Measurements from ENCODE around the gene USP3. TPM values are rescaled to one million over a fixed set of nuclear protein-coding genes. Genes with fewer than 3 reads are reported as not detected.

USP3 gene
- total and polyA plus RNA-seq, 9 of the 15 experiments (the other 6 are each of a cell fraction or from before 2014, with no cell fraction given) = 17.3 to 54.3 (median 34.8) TPM

GRCh38 chr15:63636518-63637061 lies 132.2 kb downstream of the USP3 start (continued):
- TF ChIP-seq ELF2 (CRISPR knock-in tag; IDR thresholded peaks at IDR 0.05) = no peak
- TF ChIP-seq CHAMP1 (IDR thresholded peaks at IDR 0.05) = no peak
- TF ChIP-seq NR1H2 (CRISPR knock-in tag; IDR thresholded peaks at IDR 0.05) = no peak
- no peak for TF ChIP-seq SMARCC2 (IDR thresholded peaks at IDR 0.05; ENCODE audit: low read depth)
- TF ChIP-seq THAP7 (CRISPR knock-in tag; IDR thresholded peaks at IDR 0.05) = no peak
- TF ChIP-seq MNT (conservative IDR thresholded peaks at IDR 0.05) = no peak
- no peak for TF ChIP-seq POU5F1 (IDR thresholded peaks at IDR 0.05; ENCODE audit: borderline replicate concordance, low read depth, low read length, partially characterized antibody)
- TF ChIP-seq SMARCB1 (IDR thresholded peaks at IDR 0.05; ENCODE audit: insufficient read length, low read depth) = no peak
- no peak for TF ChIP-seq ZNF766 (CRISPR knock-in tag; conservative IDR thresholded peaks at IDR 0.05)
- TF ChIP-seq SNRNP70 (optimal IDR thresholded peaks at IDR 0.05; ENCODE audit: low read depth, low read length) = no peak

Data from K562 (cell line).